ENCODE measurements around the gene LPP. TPM values are rescaled to one million over a fixed set of nuclear protein-coding genes. Genes with fewer than 3 reads are reported as not detected.

The LPP gene
- total and polyA plus RNA-seq, 2 of the 13 experiments (the other 11 are each of a cell fraction or from before 2014, with no cell fraction given) = 19.2 to 29.9 TPM

DNA sequence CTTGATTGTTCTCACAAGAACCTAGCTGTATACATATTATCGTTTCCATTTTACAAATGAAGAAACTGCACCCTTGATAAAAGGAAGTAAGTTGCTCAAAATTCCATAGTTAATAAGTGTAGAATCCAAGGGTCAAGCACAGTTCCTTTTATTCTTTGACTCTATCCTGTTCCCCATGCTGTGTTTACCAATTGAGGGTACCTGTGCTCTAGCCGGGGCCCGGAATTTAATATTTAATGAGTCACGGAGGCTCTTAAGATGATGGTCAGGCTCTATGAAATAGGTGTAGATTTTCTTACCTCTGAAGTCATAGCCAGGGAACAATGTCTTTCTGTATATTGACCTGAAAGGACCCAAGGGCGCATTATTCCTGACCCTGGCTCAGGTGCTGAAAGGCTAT is 65.2 kb downstream of the LPP start:
- FAIRE-seq (no peak), DNase-seq (ENCODE audit: low spot score) (no peak), ATAC-seq (no peak)
- H3K27me3 ChIP-seq (ENCODE audit: control insufficient read depth in 1 of 2, insufficient read depth in 2 of 2, low read length in 2 of 2) = no peaks in the 10 kb centered on the region
- intact Hi-C loops (cut with micrococcal nuclease; ENCODE audit: unreplicated experiment) (no loop called here), in situ Hi-C loops (cut with HindIII; ENCODE audit: extremely low pct_ligation_motif_present, low pct_unique_long_range_greater_than_20kb) (loop anchor here (25.0 kb wide), 1 partner anchor 743 kb away; no protein-coding TSS in a partner anchor)
- 93% methylated on average over 5 of the region's 5 CpGs for WGBS (ENCODE audit: low lambda C conversion rate)
- H3K79me2 ChIP-seq (ENCODE audit: insufficient read depth, low read length) = peaks cover 83% of the 10 kb centered on the region
- no peak overlapping the region for H3K4me3 ChIP-seq (replicated peaks in 1 of 3; ENCODE audit: insufficient read depth in 1 of 3, low read depth in 2 of 3, low read length in 3 of 3)
- H3K27ac ChIP-seq (ENCODE audit: extremely low read length, insufficient read depth, low read length) = no peak overlapping the region
- BruUV-seq (replicated peaks) = no TSS peak
- H4K20me1 ChIP-seq (ENCODE audit: insufficient read depth, low read length) = no peaks in the 10 kb centered on the region
- ChIA-PET POLR2A (no interaction called here), CTCF (ENCODE audit: low intra/inter-chr PET ratio, low total read pairs) (no interaction called here)
- peaks cover 95% of the 10 kb centered on the region for H3K4me1 ChIP-seq (ENCODE audit: insufficient read depth, low read length)
- H3K4me2 ChIP-seq (ENCODE audit: low read depth, low read length) = no peak overlapping the region
- H3K9ac ChIP-seq (ENCODE audit: insufficient read depth, low read depth, low read length) = no peak overlapping the region
- H2AFZ ChIP-seq (ENCODE audit: low read length) = no peak overlapping the region
- peaks cover 3 to 5% of the 10 kb centered on the region in 2 experiments; a peak in 3 of 5 replicates for H3K36me3 ChIP-seq (replicated peaks in 1 of 2; ENCODE audit: control insufficient read depth in 1 of 2, insufficient read depth in 2 of 2, low read length in 2 of 2)
- TF ChIP-seq ZNF563 (CRISPR knock-in tag; IDR thresholded peaks at IDR 0.05) (no peak), ZNF75D (CRISPR knock-in tag; IDR thresholded peaks at IDR 0.05; ENCODE audit: borderline replicate concordance) (no peak), LCORL (IDR thresholded peaks at IDR 0.05) (no peak), LCORL (CRISPR knock-in tag; IDR thresholded peaks at IDR 0.05) (no peak), ZNF441 (CRISPR knock-in tag; IDR thresholded peaks at IDR 0.05; ENCODE audit: borderline replicate concordance) (no peak), CEBPB (IDR thresholded peaks at IDR 0.05; ENCODE audit: borderline replicate concordance, low read depth, low read length) (no peak)
- TF ChIP-seq, protein P1, sequence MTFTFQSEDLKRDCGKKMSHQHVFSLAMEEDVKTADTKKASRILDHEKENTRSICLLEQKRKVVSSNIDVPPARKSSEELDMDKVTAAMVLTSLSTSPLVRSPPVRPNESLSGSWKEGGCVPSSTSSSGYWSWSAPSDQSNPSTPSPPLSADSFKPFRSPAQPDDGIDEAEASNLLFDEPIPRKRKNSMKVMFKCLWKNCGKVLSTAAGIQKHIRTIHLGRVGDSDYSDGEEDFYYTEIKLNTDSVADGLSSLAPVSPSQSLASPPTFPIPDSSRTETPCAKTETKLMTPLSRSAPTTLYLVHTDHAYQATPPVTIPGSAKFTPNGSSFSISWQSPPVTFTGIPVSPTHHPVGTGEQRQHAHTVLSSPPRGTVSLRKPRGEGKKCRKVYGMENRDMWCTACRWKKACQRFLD (CRISPR knock-in tag; IDR thresholded peaks at IDR 0.05; ENCODE audit: borderline replicate concordance) = no peak
- TF ChIP-seq, protein P2, sequence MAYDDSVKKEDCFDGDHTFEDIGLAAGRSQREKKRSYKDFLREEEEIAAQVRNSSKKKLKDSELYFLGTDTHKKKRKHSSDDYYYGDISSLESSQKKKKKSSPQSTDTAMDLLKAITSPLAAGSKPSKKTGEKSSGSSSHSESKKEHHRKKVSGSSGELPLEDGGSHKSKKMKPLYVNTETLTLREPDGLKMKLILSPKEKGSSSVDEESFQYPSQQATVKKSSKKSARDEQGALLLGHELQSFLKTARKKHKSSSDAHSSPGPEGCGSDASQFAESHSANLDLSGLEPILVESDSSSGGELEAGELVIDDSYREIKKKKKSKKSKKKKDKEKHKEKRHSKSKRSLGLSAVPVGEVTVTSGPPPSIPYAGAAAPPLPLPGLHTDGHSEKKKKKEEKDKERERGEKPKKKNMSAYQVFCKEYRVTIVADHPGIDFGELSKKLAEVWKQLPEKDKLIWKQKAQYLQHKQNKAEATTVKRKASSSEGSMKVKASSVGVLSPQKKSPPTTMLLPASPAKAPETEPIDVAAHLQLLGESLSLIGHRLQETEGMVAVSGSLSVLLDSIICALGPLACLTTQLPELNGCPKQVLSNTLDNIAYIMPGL (CRISPR knock-in tag; IDR thresholded peaks at IDR 0.05; ENCODE audit: borderline replicate concordance in 1 of 2, low read depth in 1 of 2) = no peak
- TF ChIP-seq, protein P3, sequence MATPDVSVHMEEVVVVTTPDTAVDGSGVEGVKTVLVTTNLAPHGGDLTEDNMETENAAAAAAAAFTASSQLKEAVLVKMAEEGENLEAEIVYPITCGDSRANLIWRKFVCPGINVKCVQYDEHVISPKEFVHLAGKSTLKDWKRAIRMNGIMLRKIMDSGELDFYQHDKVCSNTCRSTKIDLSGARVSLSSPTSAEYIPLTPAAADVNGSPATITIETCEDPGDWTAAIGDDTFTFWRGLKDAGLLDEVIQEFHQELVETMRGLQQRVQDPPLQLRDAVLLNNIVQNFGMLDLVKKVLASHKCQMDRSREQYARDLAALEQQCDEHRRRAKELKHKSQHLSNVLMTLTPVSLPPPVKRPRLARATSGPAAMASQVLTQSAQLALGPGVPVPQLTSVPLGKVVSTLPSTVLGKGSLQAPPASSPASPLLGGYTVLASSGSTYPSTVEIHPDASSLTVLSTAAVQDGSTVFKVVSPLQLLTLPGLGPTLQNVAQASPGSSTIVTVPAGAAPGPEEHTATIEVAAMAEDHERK (CRISPR knock-in tag; IDR thresholded peaks at IDR 0.05; ENCODE audit: low read depth) = no peak
- TF ChIP-seq, protein P4, sequence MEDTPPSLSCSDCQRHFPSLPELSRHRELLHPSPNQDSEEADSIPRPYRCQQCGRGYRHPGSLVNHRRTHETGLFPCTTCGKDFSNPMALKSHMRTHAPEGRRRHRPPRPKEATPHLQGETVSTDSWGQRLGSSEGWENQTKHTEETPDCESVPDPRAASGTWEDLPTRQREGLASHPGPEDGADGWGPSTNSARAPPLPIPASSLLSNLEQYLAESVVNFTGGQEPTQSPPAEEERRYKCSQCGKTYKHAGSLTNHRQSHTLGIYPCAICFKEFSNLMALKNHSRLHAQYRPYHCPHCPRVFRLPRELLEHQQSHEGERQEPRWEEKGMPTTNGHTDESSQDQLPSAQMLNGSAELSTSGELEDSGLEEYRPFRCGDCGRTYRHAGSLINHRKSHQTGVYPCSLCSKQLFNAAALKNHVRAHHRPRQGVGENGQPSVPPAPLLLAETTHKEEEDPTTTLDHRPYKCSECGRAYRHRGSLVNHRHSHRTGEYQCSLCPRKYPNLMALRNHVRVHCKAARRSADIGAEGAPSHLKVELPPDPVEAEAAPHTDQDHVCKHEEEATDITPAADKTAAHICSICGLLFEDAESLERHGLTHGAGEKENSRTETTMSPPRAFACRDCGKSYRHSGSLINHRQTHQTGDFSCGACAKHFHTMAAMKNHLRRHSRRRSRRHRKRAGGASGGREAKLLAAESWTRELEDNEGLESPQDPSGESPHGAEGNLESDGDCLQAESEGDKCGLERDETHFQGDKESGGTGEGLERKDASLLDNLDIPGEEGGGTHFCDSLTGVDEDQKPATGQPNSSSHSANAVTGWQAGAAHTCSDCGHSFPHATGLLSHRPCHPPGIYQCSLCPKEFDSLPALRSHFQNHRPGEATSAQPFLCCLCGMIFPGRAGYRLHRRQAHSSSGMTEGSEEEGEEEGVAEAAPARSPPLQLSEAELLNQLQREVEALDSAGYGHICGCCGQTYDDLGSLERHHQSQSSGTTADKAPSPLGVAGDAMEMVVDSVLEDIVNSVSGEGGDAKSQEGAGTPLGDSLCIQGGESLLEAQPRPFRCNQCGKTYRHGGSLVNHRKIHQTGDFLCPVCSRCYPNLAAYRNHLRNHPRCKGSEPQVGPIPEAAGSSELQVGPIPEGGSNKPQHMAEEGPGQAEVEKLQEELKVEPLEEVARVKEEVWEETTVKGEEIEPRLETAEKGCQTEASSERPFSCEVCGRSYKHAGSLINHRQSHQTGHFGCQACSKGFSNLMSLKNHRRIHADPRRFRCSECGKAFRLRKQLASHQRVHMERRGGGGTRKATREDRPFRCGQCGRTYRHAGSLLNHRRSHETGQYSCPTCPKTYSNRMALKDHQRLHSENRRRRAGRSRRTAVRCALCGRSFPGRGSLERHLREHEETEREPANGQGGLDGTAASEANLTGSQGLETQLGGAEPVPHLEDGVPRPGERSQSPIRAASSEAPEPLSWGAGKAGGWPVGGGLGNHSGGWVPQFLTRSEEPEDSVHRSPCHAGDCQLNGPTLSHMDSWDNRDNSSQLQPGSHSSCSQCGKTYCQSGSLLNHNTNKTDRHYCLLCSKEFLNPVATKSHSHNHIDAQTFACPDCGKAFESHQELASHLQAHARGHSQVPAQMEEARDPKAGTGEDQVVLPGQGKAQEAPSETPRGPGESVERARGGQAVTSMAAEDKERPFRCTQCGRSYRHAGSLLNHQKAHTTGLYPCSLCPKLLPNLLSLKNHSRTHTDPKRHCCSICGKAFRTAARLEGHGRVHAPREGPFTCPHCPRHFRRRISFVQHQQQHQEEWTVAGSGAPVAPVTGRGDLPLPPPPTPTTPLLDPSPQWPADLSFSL (CRISPR knock-in tag; IDR thresholded peaks at IDR 0.05) = no peak
- H3K9me3 ChIP-seq (ENCODE audit: low read length) = no peaks in the 10 kb centered on the region
